WTC11 (cell line): Measurements from ENCODE around the gene ZNF490.

ENCODE experiments used
- GRHL2 ChIP-seq: fragments of 250-450 bp; sonication (Bioruptor Pico); IDR thresholded peaks from 2 replicates; pipeline ENCODE4 v1.8.0; 2022; ENCODE audit warnings: mild to moderate bottlenecking, moderate library complexity; ENCODE audit not compliant: insufficient replicate concordance, severe bottlenecking
- NFYB ChIP-seq: sonication (generic); formaldehyde crosslinking; conservative IDR thresholded peaks from 2 replicates; pipeline ENCODE4 v1.8.0; 2022; ENCODE audit warnings: low read depth, missing genetic modification reagents
- NR1H2 ChIP-seq: sonication (generic); formaldehyde crosslinking; IDR thresholded peaks from 2 replicates; pipeline ENCODE4 v1.9.0; 2021; ENCODE audit warnings: mild to moderate bottlenecking, moderate library complexity, missing genetic modification reagents
- ZNF416 ChIP-seq: fragments of 250-450 bp; sonication (Bioruptor Pico); IDR thresholded peaks from 2 replicates; pipeline ENCODE4 v1.9.0; 2021; ENCODE audit warnings: mild to moderate bottlenecking, inconsistent platforms
- TF ChIP-seq, protein P1 (sequence below): sonication (generic); formaldehyde crosslinking; IDR thresholded peaks from 2 replicates; pipeline ENCODE4 v1.8.0; 2022; ENCODE audit warnings: mild to moderate bottlenecking, missing genetic modification reagents
- TF ChIP-seq, protein P2 (sequence below): fragments of 200-600 bp; IDR thresholded peaks from 2 replicates; pipeline ENCODE4 v1.8.0; 2022; ENCODE audit warnings: antibody characterized with exemption

DNA sequence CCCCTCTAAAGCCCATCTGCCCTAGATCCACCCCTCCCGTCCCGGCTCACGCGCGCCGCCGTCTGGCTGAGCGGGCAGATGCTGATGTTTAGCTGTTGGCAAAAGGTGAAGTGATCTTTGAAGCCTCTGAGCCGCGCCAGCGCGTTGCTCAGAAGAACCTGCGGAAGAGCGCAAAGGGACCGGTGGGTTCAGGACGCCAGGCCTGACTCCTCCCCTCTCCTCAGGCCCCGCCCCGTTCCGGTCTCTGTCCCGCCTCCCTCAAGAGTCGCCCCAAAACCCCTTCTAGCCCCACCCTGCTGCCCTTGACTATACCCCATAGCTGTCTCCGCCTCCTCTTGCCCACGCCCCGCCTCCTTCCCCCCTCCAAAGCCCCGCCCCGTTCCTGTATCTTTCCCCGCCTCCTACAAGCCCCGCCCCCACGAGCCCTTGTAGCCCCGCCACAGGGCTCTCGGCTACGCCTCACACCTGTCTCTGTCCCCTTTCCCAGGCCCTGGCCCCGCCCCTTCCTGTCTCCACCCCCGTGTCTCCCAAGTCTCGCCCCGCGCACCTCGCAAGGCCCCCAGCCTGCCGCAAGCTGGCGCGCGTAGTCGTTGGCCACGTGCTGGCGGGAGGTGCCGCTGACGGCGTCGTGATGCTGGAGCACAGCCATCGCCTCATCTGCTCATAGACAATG, 46.4 kb upstream of the ZNF490 start:
- TF ChIP-seq NR1H2 (CRISPR knock-in tag): no peak
- TF ChIP-seq GRHL2: no peak
- TF ChIP-seq ZNF416 (CRISPR knock-in tag): no peak
- TF ChIP-seq, protein P1, sequence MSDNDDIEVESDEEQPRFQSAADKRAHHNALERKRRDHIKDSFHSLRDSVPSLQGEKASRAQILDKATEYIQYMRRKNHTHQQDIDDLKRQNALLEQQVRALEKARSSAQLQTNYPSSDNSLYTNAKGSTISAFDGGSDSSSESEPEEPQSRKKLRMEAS (CRISPR knock-in tag): peak; percentile 98
- TF ChIP-seq NFYB (CRISPR knock-in tag): no peak
- TF ChIP-seq, protein P2, sequence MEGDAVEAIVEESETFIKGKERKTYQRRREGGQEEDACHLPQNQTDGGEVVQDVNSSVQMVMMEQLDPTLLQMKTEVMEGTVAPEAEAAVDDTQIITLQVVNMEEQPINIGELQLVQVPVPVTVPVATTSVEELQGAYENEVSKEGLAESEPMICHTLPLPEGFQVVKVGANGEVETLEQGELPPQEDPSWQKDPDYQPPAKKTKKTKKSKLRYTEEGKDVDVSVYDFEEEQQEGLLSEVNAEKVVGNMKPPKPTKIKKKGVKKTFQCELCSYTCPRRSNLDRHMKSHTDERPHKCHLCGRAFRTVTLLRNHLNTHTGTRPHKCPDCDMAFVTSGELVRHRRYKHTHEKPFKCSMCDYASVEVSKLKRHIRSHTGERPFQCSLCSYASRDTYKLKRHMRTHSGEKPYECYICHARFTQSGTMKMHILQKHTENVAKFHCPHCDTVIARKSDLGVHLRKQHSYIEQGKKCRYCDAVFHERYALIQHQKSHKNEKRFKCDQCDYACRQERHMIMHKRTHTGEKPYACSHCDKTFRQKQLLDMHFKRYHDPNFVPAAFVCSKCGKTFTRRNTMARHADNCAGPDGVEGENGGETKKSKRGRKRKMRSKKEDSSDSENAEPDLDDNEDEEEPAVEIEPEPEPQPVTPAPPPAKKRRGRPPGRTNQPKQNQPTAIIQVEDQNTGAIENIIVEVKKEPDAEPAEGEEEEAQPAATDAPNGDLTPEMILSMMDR: peak; percentile 18; the same call in 1 of the 2 replicates
